ENCODE results near the gene ATP6V0D1.

The ATP6V0D1 gene

DNA sequence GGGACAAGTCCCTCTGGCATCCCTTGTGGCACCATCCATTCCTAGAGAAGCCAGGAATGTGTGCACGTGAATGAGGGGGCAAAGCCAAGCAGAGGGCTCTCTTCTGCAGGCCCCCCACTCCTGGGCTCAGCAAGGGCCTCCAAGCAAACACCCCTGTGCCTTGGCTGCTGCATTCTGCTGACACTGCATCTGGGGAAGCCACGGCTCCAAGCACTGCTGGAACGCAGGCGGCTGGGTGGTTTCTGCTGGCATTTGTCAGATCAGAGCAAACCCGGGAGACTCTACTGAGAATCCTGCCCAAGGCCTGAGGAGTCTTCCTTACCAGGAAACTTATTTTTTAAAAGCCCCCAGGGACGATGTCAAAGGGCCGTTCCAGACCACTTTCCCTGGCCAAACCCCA is 23.3 kb downstream of the ATP6V0D1 start:
- Histone ChIP-seq H3K27me3 (ENCODE audit: insufficient read depth, low read length) (no peaks in the 10 kb centered on the region), H3K9ac (ENCODE audit: low read length) (no peak overlapping the region)

DNA sequence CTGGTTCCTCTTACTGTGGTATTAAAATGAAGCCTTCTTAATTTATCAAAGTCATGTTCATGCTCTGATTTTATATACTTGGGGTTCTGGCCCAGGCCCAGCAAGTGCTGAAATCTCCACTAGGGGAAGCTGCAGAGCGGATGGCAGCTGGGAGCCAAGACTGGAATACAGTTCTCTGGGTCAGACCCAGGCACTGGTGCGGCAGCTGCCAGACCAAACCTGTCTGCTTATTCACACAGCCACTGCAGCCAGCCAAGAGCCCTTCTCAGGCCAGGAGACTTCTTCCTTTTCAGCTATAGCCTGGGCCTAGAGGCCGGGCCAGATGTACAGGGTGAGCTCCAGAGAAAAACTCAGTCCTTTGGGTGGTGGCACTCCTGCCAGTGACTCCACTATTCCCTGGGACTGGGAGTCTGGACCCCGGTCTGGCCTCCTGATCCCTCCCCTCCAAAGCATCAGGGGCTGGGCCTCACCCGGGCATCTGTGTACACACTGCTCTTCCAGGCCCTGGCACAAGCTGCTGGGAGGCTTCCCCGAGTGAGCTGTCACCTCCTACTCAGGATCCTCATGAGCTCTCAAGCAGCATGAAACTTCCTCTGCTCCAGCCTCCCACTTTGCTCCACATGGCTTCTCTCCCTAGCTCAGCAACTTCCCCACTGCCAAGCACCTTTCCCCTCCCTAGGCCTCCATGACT is 24.4 kb downstream of the ATP6V0D1 start:
- no peaks in the 10 kb centered on the region for H3K27me3 ChIP-seq (ENCODE audit: insufficient read depth, low read length)
- TF ChIP-seq, protein P1, sequence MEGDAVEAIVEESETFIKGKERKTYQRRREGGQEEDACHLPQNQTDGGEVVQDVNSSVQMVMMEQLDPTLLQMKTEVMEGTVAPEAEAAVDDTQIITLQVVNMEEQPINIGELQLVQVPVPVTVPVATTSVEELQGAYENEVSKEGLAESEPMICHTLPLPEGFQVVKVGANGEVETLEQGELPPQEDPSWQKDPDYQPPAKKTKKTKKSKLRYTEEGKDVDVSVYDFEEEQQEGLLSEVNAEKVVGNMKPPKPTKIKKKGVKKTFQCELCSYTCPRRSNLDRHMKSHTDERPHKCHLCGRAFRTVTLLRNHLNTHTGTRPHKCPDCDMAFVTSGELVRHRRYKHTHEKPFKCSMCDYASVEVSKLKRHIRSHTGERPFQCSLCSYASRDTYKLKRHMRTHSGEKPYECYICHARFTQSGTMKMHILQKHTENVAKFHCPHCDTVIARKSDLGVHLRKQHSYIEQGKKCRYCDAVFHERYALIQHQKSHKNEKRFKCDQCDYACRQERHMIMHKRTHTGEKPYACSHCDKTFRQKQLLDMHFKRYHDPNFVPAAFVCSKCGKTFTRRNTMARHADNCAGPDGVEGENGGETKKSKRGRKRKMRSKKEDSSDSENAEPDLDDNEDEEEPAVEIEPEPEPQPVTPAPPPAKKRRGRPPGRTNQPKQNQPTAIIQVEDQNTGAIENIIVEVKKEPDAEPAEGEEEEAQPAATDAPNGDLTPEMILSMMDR (IDR thresholded peaks at IDR 0.05; ENCODE audit: low read length), result peak; percentile 37; the same call in 1 of the 2 replicates
- TF ChIP-seq EZH2 (IDR thresholded peaks at IDR 0.05; ENCODE audit: borderline replicate concordance, low read length), result no peak
- H3K4me2 ChIP-seq (ENCODE audit: low read length), result no peak overlapping the region
- no peak overlapping the region for H3K27ac ChIP-seq (ENCODE audit: low read depth, low read length, poor library complexity, severe bottlenecking)
- H3K9me3 ChIP-seq (ENCODE audit: low read length), result no peaks in the 10 kb centered on the region
- no peaks in the 10 kb centered on the region for H3K4me1 ChIP-seq (ENCODE audit: insufficient read depth, low read length, severe bottlenecking)
- no peak overlapping the region for H2AFZ ChIP-seq (ENCODE audit: low read length)
- no peaks in the 10 kb centered on the region for H4K20me1 ChIP-seq (ENCODE audit: insufficient read depth, low read length)
- peaks cover 8% of the 10 kb centered on the region; the same call in 1 of the 2 replicates for H3K36me3 ChIP-seq (ENCODE audit: insufficient read depth, low read length)
- H3K9ac ChIP-seq (ENCODE audit: low read length), result no peak overlapping the region
- no peaks in the 10 kb centered on the region for H3K9me2 ChIP-seq (ENCODE audit: low read depth, low read length)
- H3F3A ChIP-seq (ENCODE audit: insufficient read depth, low read length), result no peaks in the 10 kb centered on the region
- no peaks in the 10 kb centered on the region for H3K79me2 ChIP-seq (ENCODE audit: insufficient read depth, low read length)
- H3K4me3 ChIP-seq (ENCODE audit: low read depth, low read length, poor library complexity, severe bottlenecking), result no peak overlapping the region

More for the DNA sequence above, 23.3 kb downstream of the ATP6V0D1 start:
- H3K4me3 ChIP-seq (ENCODE audit: low read depth, low read length, poor library complexity, severe bottlenecking), result no peak overlapping the region
- H3K4me2 ChIP-seq (ENCODE audit: low read length), result no peak overlapping the region
- no peaks in the 10 kb centered on the region for H4K20me1 ChIP-seq (ENCODE audit: insufficient read depth, low read length)
- TF ChIP-seq, protein P1 (IDR thresholded peaks at IDR 0.05; ENCODE audit: low read length), result no peak
- TF ChIP-seq EZH2 (IDR thresholded peaks at IDR 0.05; ENCODE audit: borderline replicate concordance, low read length), result no peak
- H3K27ac ChIP-seq (ENCODE audit: low read depth, low read length, poor library complexity, severe bottlenecking), result no peak overlapping the region
- H3K9me3 ChIP-seq (ENCODE audit: low read length), result no peaks in the 10 kb centered on the region
- H3F3A ChIP-seq (ENCODE audit: insufficient read depth, low read length), result no peaks in the 10 kb centered on the region
- no peaks in the 10 kb centered on the region for H3K36me3 ChIP-seq (ENCODE audit: insufficient read depth, low read length)
- H3K9me2 ChIP-seq (ENCODE audit: low read depth, low read length), result no peaks in the 10 kb centered on the region
- no peaks in the 10 kb centered on the region for H3K4me1 ChIP-seq (ENCODE audit: insufficient read depth, low read length, severe bottlenecking)
- no peaks in the 10 kb centered on the region for H3K79me2 ChIP-seq (ENCODE audit: insufficient read depth, low read length)
- H2AFZ ChIP-seq (ENCODE audit: low read length), result no peak overlapping the region

DNA sequence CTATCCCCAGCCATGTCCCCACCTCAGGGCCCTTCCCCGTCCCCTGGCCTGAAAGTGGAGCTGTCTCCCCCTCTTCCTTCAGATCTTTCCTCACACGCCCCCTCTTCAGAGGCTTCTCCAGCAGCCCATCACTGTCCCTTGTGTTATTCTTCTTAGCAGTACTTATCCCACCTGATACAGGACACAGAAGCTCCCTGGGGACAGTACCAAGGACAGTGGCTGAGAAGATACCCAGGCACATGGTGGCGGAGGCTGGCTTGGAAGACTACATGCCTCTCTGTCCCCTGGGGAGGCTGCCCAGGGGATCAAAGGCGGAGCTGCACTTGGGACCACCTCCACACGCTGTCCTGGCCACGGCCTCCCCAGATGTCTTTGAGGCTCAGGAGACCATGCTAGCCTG is 26.1 kb downstream of the ATP6V0D1 start:
- no peaks in the 10 kb centered on the region for H3K27me3 ChIP-seq (ENCODE audit: insufficient read depth, low read length)
- H4K20me1 ChIP-seq (ENCODE audit: insufficient read depth, low read length), result no peaks in the 10 kb centered on the region
- H3K79me2 ChIP-seq (ENCODE audit: insufficient read depth, low read length), result no peaks in the 10 kb centered on the region
- no peak overlapping the region for H3K9ac ChIP-seq (ENCODE audit: low read length)
- H3F3A ChIP-seq (ENCODE audit: insufficient read depth, low read length), result no peaks in the 10 kb centered on the region
- H3K27ac ChIP-seq (ENCODE audit: low read depth, low read length, poor library complexity, severe bottlenecking), result no peak overlapping the region
- H3K4me2 ChIP-seq (ENCODE audit: low read length), result no peak overlapping the region
- H3K4me1 ChIP-seq (ENCODE audit: insufficient read depth, low read length, severe bottlenecking), result no peaks in the 10 kb centered on the region
- H2AFZ ChIP-seq (ENCODE audit: low read length), result no peak overlapping the region
- no peaks in the 10 kb centered on the region for H3K9me2 ChIP-seq (ENCODE audit: low read depth, low read length)
- H3K36me3 ChIP-seq (ENCODE audit: insufficient read depth, low read length), result peaks cover 9% of the 10 kb centered on the region; the same call in 1 of the 2 replicates
- H3K4me3 ChIP-seq (ENCODE audit: low read depth, low read length, poor library complexity, severe bottlenecking), result no peak overlapping the region
- no peaks in the 10 kb centered on the region for H3K9me3 ChIP-seq (ENCODE audit: low read length)
- TF ChIP-seq, protein P1 (IDR thresholded peaks at IDR 0.05; ENCODE audit: low read length), result no peak
